ENCODE data around the gene WDR27.
"Not testable (repeated sequence)": the region's sequence is repeated elsewhere in the genome, so short reads cannot be mapped to it uniquely, and the experiment has no call there.

Gene WDR27

DNA sequence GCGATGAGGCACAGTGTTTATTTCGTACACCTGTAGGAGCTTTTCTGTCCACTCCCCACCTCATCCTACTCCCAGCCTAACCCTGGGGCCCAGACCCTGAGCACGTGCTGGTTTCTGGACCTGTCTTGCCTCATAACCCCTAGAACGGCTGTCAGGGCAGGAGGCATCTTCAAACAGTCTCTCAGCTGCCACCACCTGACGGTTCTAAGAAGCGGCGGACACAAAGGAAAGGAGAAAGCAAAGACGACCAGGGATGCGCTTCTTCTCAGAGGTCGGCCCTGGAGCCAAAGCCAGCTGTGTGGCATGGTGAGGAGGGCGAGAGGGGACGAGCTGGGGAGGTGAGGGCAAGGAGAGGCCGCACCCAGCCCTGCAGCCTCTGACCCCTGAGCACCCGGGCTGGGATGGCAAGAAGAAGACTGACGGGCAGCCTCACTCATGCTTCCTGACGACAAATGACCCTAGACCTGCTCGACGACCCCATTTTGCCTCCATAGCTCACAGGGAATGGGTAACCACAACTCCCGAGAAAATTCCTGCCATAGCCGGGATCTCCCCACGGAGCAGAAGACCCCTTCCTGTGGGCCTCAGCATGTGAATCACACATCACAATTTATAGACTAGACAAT is 62.1 kb downstream of the WDR27 start:
- DNase-seq (ENCODE audit: low read depth): no peak

GRCh38 chr6:169638915-169639314 is 62.9 kb downstream of the WDR27 start:
- DNase-seq (ENCODE audit: low read depth): no peak

DNA sequence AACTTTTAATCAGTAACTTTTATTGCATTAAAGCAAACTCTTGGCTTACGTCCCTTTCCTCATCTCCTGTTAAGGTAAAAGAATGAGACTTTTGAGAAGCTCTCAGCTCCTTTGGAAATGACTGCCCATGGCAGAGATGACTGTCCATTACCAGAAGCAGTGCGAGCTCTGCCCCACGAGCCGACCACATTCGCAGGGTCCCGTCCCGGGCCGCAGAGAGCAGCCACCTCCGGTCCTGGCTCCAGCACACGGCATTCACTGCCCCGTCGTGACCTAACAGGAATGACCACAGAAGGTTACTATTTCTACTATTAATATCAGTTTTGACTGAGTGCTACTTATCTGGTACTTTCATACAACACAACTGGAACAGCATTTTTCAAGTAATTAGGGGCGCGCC is 63.4 kb downstream of the WDR27 start:
- no peak for DNase-seq (ENCODE audit: low read depth)

DNA sequence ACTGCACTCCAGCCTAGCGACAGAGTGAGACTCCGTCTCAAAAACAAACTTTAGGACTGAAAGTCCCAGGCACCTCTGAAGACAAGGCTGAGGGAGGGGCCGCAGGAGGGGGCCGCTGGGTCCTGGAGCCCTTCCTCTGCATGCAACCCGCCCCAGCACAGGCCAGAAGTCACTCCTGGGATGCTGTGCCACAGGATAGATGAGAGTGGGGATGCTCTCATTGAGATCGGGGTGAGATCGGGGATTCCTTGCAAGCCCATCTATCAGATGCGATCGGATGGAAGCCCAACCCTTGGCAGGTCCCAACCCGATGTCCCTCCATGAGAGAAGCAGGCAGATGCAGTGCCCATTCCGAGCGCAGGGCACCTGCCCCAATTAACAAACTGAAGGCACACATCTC is 66.5 kb downstream of the WDR27 start:
- DNase-seq (ENCODE audit: low read depth): no peak

DNA sequence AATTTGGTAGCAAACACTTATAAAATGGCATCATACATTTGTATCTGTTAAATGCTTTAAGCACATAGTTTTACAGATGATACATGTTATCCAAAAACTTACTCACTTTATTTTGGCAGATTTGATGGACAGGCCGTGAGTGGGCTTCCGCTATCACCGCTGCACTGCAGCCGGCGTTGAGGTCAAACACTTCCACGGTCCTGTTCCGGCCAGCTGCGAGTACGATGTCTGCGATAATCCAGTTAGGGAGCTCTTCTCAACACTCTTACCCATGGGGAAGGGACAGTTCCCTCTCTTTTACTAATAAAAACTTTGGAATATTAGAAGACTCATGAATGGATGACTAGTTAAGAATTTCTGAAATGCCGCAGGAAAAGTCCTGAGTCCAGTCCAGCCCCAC is 69.0 kb downstream of the WDR27 start:
- DNase-seq (ENCODE audit: low read depth): no peak

GRCh38 chr6:169629256-169629655 is 72.6 kb downstream of the WDR27 start:
- no peak for DNase-seq (ENCODE audit: low read depth)

- no peak for DNase-seq (ENCODE audit: low read depth)
Observed at GRCh38 chr6:169627736-169628607, 73.9 kb downstream of the WDR27 start.

DNA sequence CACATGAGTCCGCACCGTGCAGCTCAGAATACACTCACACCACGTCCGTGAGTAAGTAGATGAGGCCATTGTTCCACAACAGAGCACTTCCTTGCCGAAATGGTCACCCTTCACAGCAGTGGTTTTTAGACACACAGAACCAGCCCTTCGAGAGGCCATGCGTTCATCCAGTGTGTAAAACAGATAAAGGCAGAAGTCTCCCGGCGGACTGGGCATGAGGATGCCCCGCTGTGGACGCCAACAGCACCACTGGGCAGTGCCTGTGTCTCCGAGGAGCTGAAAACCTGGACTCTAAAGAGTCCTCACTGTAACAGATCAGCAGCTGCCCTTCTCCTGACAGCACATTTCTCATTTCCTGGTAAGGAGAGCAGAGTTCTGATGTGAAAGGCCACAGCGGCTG is 75.2 kb downstream of the WDR27 start:
- no peak for DNase-seq (ENCODE audit: low read depth)

DNA sequence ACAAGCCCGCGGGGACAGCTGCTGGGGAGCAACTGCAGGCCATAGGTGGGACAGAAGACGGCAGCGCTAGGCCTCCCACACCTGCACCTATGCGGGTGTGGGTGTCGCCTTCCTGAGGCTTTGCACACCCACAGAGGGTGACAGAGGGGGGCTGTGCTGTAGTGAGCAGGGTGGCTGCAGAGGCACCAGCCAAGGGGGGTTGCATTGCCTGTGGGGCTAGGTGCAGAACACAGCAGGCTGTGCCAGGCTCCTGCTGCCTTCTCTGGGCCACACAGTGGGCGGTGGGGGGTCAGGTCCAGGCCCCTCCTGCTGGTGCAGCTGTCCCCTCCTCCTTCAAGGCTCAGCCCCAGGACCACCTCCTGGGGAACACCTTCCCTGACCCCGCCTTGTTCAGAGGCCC is 75.7 kb downstream of the WDR27 start:
- DNase-seq (ENCODE audit: low read depth): no peak

DNA sequence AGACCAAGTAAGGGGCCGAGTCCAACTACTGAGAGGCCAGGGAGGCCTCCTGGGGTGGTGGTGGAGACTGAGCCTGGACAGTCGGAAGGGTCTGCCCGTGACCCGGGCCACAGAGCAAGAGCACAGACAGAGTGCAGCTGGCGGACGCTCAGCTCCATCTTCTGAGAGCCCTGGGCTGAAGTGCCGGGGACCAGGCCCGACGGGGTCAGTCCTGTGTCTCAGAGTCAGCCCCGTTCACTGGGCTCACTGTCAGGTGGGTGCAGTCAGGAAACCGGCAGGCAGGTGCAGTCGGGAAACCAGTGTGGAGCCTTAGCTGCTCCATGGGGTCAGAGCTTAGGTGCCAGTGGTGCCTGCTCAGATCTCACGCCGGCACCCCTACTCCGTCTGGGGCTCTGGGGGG is 76.5 kb downstream of the WDR27 start:
- DNase-seq (ENCODE audit: low read depth): no peak

GRCh38 chr6:169624785-169625184 is 77.0 kb downstream of the WDR27 start:
- no peak for DNase-seq (ENCODE audit: low read depth)

GRCh38 chr6:169623975-169624374 is 77.9 kb downstream of the WDR27 start:
- DNase-seq (ENCODE audit: low read depth): no peak

DNA sequence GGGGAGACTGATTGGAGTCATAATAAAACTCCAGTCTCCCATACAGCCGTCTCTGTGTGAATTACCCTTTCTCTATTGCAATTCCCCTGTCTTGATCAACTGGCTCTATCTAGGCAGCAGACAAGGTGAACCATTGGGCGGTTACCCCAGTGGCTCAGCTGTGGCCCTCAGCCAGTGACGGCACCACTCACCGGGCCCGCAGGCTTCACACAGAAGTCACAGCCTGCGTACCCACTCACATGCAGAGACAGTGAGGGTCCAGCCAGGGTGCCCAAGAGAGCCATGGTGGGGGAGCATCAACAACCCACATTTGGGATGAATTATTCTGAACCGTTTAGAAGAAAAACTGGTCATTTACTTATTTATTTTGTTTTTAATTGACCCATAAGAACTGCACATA is 78.5 kb downstream of the WDR27 start:
- DNase-seq (ENCODE audit: low read depth): no peak

DNA sequence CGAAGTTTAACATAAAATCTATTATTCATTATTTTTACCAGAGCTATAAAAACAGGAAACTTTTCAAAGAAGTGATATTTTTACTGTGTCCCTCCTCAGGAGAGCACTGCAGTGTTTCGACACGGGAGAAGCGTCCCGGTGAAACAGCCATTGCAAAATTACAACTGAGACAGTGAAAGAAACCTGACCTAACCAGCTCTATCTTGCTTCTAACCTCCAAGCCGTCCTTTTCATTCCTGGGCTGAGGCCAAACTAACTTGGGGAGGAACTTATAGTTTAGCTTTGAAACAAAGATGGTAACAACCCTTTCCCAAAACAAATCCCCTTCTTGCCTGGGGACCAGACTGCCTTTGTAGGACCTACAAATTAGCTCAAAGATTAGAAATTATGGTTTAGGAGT is 79.2 kb downstream of the WDR27 start:
- no peak for DNase-seq (ENCODE audit: low read depth)

- no peak for DNase-seq (ENCODE audit: low read depth)
Observed at GRCh38 chr6:169621311-169621710, 80.5 kb downstream of the WDR27 start.

DNA sequence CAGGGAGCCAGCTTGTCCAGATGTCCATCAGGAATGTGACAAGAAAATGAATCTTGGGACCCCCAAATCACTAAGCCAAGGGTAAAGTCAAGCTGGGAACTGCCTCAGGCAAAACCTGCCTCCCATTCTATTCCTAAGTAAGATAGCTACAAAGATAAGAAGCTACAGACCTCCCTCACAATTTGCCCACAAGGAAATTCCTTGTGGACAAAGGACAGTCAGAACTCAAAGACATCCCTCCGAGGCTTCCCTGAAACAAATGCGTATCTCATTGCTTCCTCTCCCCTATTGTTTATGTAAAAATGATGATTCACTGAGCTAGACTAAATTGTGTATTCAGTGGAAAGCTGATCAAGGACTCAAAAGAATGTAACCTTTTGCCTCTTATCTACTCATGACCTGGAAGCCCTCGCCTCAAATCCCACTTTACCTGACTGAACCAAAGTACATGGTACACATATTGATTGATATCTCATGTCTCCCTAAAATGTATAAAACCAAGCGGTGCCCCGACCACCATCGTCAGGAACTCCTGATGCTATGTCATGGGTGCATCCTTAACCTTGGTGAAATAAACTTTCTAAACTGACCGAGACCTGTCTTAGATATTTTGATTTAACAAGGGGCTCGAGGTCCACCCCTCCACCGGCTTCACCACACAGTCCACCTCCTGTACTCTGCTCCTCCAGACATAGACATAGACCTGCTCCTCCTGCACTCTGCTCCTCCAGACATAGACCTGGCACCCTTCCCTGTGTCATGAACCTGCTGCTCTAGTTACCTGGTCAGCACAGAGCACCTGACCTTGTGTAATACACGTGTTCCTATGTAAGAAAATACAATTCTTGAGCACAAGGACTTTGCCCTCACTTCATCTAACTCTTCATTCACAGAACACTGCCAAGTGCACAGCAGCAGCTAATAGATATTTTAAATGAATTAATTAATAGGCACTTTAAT is 81.4 kb downstream of the WDR27 start:
- no peak for DNase-seq (ENCODE audit: low read depth)

DNA sequence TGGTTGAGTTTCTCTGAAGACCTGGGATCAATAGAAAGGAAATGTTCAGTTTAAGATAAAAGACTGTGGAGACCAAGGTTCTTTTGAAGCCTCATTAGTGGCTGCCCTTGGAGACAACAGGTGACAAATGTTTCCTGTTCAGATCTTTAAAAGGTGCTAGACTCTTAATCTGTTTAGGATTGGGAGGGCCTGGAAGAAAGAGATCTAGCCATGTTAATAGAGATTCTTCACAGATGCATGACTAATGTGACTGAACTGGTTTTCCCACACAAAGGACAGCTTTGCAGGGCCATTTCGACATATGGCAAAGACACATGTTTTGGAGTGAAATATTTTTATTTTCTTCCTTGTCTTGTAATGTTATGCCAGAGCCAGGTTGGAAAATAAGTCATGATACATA is 82.2 kb downstream of the WDR27 start:
- no peak for DNase-seq (ENCODE audit: low read depth)

GRCh38 chr6:169618526-169619490 is 83.0 kb downstream of the WDR27 start:
- no peak for DNase-seq (ENCODE audit: low read depth)

GRCh38 chr6:169617562-169617961 is 84.3 kb downstream of the WDR27 start:
- no peak for DNase-seq (ENCODE audit: low read depth)

DNA sequence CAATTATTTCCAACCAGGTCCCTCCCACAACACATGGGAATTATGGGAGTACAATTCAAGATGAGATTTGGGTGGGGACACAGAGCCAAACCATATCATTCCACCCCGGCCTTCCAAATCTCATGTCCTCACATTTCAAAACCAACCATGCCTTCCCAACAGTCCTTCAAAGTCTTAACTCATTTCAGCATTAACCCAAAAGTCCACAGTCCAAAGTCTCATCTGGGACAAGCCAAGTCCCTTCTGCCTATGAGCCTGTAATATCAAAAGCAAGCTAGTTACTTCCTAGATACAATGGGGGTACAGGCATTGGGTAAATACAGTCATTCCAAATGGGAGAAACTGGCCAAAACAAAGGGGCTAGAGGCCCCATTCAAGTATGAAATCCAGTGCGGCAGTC is 93.2 kb downstream of the WDR27 start:
- DNase-seq (ENCODE audit: low read depth): not testable (repeated sequence)

DNA sequence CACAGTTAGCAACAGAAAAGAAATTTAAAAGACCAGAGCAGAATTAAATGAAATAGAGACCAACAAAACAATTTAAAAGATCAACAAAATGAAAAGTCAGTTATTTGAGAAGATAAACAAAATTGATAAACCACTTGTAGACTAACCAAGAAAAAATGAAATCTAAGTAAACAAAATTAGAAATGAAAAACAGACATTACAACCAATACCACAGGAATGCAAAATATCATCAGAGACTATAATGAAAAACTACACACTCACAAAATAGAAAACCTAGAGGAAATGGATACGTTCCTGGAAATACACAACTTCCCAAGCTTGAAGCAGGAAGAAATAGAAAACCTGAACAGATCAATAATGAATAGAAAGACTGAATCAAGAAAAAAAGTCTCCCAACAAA is 97.8 kb downstream of the WDR27 start:
- DNase-seq (ENCODE audit: low read depth): no peak
